ENCODE results near the gene PRDM4. TPM values are rescaled to one million over a fixed set of nuclear protein-coding genes. Genes with fewer than 3 reads are reported as not detected.

Gene PRDM4
- total and polyA plus RNA-seq, 10 donors, result 8.2 to 38.4 (median 28.9) TPM

DNA sequence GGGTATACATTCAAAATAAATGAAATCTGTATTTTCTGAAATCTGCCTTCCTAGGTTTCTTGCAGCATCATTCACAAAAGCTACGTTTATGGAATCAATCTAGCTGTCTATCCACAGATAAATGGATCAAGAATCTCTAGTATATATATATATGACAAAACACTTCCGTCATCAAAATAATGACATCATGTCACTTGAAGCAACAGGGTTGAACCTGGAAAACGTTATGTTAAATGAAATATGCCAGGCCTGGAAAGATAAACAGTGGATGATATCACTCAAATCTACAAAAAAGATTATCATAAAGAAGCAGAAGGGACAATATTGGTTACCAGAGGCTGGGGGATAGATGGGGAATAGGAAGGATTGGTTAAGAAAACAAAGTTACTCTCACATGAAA, 42.2 kb upstream of the PRDM4 start:
- Histone ChIP-seq H3K27me3 (replicated peaks in 1 of 7) (no peaks in the 10 kb centered on the region), H3K4me1 (no peaks in the 10 kb centered on the region), H3K9me3 (no peaks in the 10 kb centered on the region), H3K36me3 (no peaks in the 10 kb centered on the region), H3K27ac (no peak overlapping the region), H3K4me3 (no peak overlapping the region)
- TF ChIP-seq POLR2A (IDR thresholded peaks at IDR 0.05), result no peak
- TF ChIP-seq, protein P1, sequence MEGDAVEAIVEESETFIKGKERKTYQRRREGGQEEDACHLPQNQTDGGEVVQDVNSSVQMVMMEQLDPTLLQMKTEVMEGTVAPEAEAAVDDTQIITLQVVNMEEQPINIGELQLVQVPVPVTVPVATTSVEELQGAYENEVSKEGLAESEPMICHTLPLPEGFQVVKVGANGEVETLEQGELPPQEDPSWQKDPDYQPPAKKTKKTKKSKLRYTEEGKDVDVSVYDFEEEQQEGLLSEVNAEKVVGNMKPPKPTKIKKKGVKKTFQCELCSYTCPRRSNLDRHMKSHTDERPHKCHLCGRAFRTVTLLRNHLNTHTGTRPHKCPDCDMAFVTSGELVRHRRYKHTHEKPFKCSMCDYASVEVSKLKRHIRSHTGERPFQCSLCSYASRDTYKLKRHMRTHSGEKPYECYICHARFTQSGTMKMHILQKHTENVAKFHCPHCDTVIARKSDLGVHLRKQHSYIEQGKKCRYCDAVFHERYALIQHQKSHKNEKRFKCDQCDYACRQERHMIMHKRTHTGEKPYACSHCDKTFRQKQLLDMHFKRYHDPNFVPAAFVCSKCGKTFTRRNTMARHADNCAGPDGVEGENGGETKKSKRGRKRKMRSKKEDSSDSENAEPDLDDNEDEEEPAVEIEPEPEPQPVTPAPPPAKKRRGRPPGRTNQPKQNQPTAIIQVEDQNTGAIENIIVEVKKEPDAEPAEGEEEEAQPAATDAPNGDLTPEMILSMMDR (IDR thresholded peaks at IDR 0.05 in 8 of 11, conservative IDR thresholded peaks at IDR 0.05 in 3 of 11), result no peak
- TF ChIP-seq POLR2AphosphoS5 (IDR thresholded peaks at IDR 0.05), result no peak
- intact Hi-C loops (cut with DNase I; ENCODE audit: low total_unique reads), result no loop called here
- DNase-seq, result no peak
- 29 to 62% (median 51%) methylated on average over 3 of the region's 3 CpGs for WGBS, 5 donors

DNA sequence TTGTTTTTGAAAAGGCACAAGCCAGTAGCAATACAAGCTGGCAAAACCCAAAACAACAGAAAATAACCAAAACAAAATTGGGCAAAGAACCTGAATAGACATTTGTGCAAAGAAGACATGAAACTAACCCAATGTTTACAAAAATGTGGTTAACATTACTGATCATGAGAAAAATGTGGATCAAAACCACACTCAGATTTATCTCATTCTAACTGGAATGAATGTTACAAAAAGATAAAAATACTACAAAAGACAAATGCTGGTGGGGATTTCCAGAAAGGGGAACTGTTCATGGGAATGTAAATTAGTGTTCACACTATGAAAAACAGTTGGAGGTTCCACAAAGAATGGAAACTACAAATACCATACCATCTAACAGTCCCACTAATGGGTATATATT, 40.2 kb upstream of the PRDM4 start:
- TF ChIP-seq POLR2A (IDR thresholded peaks at IDR 0.05) (no peak), POLR2AphosphoS5 (IDR thresholded peaks at IDR 0.05) (no peak)
- TF ChIP-seq, protein P1 (IDR thresholded peaks at IDR 0.05 in 8 of 11, conservative IDR thresholded peaks at IDR 0.05 in 3 of 11), result no peak
- no peak overlapping the region for H3K4me3 ChIP-seq
- H3K4me1 ChIP-seq, result no peaks in the 10 kb centered on the region
- H3K27me3 ChIP-seq (replicated peaks in 1 of 7), result no peaks in the 10 kb centered on the region
- H3K27ac ChIP-seq, result no peak overlapping the region
- H3K9me3 ChIP-seq, result no peaks in the 10 kb centered on the region
- intact Hi-C loops (cut with DNase I; ENCODE audit: low total_unique reads), result no loop called here
- no peak for DNase-seq
- no peaks in the 10 kb centered on the region for H3K36me3 ChIP-seq

DNA sequence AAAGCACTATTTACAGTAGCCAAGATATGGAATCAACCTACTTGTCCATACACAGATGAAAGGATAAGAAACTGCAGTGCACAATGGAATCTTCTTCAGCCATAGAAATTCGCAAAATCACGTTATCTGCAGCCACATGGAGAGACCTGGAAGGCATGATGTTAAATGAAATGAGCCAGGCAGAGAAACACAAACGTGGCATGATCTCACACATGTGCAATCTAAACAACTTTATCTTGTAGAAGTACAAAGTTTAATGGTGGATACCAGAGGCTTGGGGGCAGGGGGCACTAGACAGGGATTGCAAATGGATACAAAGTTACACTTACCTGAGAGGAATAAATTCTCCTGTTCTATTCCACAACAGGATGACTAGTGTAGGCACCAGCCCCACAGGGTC, 37.6 kb upstream of the PRDM4 start:
- H3K4me3 ChIP-seq, result no peak overlapping the region
- no peaks in the 10 kb centered on the region for H3K4me1 ChIP-seq
- H3K27ac ChIP-seq, result no peak overlapping the region
- no peaks in the 10 kb centered on the region for H3K9me3 ChIP-seq
- WGBS, 5 donors, result 69 to 84% (median 75%) methylated on average over 3 of the region's 3 CpGs
- H3K36me3 ChIP-seq, result no peaks in the 10 kb centered on the region
- H3K27me3 ChIP-seq (replicated peaks in 1 of 7), result peaks cover 0 to 7% (median 0%) of the 10 kb centered on the region in 7 donors
- intact Hi-C loops (cut with DNase I; ENCODE audit: low total_unique reads), result no loop called here
- DNase-seq, result no peak
- TF ChIP-seq POLR2AphosphoS5 (IDR thresholded peaks at IDR 0.05), result no peak
- TF ChIP-seq POLR2A (IDR thresholded peaks at IDR 0.05), result no peak
- TF ChIP-seq, protein P1 (IDR thresholded peaks at IDR 0.05 in 8 of 11, conservative IDR thresholded peaks at IDR 0.05 in 3 of 11), result no peak

DNA sequence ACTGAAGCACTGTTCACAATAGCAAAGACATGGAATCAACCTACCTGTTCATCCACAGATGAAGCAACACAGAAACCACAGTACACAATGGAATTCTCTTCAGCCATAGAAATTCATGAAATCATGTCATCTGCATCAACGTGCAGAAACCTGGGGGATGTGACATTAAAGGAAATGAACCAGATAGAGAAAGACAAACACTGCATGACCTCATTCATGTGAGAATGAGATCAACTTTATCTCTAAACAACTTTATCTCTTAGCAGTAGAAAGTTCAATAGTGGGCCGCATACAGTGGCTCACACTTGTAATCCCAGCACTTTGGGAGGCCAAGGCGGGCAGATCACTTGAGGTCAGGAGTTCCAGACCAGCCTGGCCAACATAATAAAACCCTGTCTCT, 33.5 kb upstream of the PRDM4 start:
- WGBS, 5 donors, result 76 to 80% (median 78%) methylated on average over 3 of the region's 3 CpGs
- H3K27ac ChIP-seq, result no peak overlapping the region
- TF ChIP-seq, protein P1 (IDR thresholded peaks at IDR 0.05 in 8 of 11, conservative IDR thresholded peaks at IDR 0.05 in 3 of 11), result no peak
- no peak for TF ChIP-seq POLR2AphosphoS5 (IDR thresholded peaks at IDR 0.05)
- no peak for TF ChIP-seq POLR2A (IDR thresholded peaks at IDR 0.05)
- no peak overlapping the region for H3K4me3 ChIP-seq
- peaks cover 0 to 14% (median 0%) of the 10 kb centered on the region in 7 donors for H3K27me3 ChIP-seq (replicated peaks in 1 of 7)
- no peak for DNase-seq
- H3K9me3 ChIP-seq, result peaks cover 0 to 12% (median 3%) of the 10 kb centered on the region in 8 donors
- no peaks in the 10 kb centered on the region for H3K4me1 ChIP-seq
- intact Hi-C loops (cut with DNase I; ENCODE audit: low total_unique reads), result no loop called here
- no peaks in the 10 kb centered on the region for H3K36me3 ChIP-seq
